Thyroid gland (tissue), 4 donors: Measurements from ENCODE around the gene NAA15.
"Not testable (repeated sequence)": the region's sequence is repeated elsewhere in the genome, so short reads cannot be mapped to it uniquely, and the experiment has no call there.

Source experiments
- POLR2A ChIP-seq, 2 donors: fragments of 450-650 bp; IDR thresholded peaks; one replicate each; pipeline ENCODE4 v1.6.1; 2017; ENCODE audit warnings: antibody characterized with exemption in 2 of 2, mild to moderate bottlenecking in 2 of 2, moderate library complexity in 1 of 2
- TF ChIP-seq, protein P1 (sequence below), 6 experiments: fragments of 200-600 bp in 3 of 6; fragments of 450-650 bp in 3 of 6; sonication (generic) in 3 of 6; IDR thresholded peaks; one replicate each; pipeline ENCODE4 v1.5.1; 2016 to 2019; ENCODE audit warnings: antibody characterized with exemption in 6 of 6, mild to moderate bottlenecking in 2 of 6, inconsistent platforms in 1 of 6, moderate library complexity in 1 of 6

DNA sequence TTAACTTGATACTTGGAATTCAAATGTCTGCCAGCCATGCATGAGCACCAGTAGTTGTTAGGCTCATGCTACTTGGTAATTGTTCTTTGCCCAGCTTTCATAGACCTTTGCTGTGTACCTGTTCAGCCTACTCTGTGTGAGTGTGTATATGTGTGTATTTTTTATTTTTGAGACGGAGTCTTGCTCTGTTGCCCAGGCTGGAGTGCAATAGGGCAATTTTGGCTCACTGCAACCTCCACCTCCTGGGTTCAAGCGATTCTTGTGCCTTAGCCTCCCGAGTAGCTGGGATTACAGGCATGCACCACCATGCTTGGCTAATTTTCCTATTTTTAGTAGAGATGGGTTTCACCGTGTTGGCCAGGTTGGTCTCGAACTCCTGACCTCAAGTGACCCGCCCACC is 21.2 kb downstream of the NAA15 start:
- TF ChIP-seq, protein P1, sequence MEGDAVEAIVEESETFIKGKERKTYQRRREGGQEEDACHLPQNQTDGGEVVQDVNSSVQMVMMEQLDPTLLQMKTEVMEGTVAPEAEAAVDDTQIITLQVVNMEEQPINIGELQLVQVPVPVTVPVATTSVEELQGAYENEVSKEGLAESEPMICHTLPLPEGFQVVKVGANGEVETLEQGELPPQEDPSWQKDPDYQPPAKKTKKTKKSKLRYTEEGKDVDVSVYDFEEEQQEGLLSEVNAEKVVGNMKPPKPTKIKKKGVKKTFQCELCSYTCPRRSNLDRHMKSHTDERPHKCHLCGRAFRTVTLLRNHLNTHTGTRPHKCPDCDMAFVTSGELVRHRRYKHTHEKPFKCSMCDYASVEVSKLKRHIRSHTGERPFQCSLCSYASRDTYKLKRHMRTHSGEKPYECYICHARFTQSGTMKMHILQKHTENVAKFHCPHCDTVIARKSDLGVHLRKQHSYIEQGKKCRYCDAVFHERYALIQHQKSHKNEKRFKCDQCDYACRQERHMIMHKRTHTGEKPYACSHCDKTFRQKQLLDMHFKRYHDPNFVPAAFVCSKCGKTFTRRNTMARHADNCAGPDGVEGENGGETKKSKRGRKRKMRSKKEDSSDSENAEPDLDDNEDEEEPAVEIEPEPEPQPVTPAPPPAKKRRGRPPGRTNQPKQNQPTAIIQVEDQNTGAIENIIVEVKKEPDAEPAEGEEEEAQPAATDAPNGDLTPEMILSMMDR (IDR thresholded peaks at IDR 0.05) = not testable (repeated sequence)
- not testable (repeated sequence) for TF ChIP-seq POLR2A (IDR thresholded peaks at IDR 0.05)
